Measurements from ENCODE around the gene ORAI3.

ORAI3 gene

DNA sequence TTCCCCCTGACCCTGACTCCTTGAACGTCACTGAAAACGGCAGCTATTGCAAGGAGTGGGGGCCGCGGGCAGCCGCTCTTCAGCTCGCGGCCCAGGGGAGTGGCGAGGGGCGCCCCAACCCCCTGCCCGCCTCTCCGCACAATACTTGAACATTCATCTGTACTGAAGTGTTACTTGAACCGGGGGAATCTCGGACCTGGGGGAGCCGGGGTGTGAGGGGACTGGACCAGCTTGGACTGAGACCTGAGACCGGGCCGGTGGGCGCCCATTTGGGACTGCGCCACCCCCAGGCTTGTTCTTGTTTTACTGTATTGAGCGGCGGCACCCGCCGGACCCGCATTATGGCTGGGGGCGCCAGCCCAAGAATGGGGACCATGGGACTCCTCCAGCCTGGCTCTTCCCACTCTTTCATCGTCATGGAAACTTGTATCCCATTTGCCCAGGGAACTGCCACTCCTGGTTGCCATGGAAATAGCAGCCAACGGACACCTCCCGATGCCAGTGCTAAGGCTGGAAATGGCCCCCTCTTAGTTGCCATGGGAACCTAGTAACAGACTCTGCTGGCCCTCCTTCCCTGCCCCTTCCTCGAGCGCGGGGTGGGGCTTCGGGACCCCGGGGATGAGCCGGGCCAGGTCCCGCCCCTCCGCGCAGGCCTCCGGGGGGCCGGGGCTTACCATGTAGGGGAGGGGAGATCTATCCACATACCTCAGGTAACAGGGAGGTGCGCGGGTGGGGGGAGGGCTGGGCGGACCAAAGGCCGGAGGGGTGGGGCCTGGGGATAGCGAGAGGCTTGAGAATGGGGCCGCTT lies 805 bp upstream of the ORAI3 start:
- peak; percentile 74 for DNase-seq

- peak; percentile 53 for DNase-seq
Measured at GRCh38 chr16:30949650-30950515, 1.0 kb downstream of the ORAI3 start.

DNA sequence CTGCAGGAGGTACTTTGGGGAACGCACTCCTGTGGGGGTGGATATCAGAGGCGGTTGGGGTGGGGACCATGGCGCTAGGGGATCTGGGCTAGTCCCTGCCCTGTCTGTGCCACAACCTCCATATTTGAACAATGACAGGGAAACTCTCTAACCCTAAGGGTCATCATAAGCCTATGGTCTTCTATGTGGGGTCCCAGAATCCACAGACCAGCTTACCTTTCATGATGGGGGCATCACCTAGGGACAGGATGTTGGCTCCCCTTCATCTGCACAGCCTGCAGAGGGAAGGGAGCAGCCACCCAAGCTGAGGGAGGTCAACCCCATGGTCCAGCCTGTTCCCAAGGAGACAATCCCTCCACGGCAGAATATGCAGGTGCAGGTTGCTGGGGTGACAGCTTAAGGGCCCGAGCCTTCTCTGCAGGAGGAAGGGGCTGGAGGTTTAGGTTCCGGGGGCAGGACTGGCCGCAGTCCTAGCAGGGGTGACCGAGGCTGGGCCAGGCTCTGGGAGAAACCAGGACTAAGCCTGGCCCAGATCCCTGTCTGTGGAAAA lies 1.7 kb downstream of the ORAI3 start:
- no peak for DNase-seq

DNA sequence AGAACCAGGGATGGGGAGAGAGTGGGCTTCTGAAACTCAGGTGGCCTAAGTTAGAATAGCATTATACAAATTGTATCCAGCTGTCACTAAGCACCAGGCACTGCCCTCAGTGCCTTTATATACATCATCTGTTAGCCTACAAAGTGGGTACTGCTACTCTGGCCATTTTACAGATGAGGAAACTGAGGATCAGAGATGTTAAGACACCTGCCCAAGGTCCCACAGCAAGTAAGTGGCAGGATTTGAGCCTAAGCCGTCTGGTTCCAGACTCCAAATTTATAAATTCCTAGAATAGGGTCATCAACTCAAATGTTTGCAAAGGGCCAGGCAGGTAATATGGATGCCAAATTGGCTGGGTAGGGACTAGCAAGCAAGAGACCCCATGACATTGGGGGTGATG lies 2.3 kb downstream of the ORAI3 start:
- DNase-seq = no peak

GRCh38 chr16:30951750-30952149 lies 2.9 kb downstream of the ORAI3 start:
- DNase-seq = no peak

DNA sequence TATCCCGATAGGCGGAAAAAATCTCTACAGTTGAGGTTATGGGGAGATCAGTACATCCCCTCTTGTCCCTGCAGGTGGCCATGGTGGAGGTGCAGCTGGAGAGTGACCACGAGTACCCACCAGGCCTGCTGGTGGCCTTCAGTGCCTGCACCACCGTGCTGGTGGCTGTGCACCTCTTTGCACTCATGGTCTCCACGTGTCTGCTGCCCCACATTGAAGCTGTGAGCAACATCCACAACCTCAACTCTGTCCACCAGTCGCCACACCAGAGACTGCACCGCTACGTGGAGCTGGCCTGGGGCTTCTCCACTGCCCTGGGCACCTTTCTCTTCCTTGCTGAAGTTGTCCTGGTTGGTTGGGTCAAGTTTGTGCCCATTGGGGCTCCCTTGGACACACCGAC lies 4.2 kb downstream of the ORAI3 start:
- DNase-seq = no peak

DNA sequence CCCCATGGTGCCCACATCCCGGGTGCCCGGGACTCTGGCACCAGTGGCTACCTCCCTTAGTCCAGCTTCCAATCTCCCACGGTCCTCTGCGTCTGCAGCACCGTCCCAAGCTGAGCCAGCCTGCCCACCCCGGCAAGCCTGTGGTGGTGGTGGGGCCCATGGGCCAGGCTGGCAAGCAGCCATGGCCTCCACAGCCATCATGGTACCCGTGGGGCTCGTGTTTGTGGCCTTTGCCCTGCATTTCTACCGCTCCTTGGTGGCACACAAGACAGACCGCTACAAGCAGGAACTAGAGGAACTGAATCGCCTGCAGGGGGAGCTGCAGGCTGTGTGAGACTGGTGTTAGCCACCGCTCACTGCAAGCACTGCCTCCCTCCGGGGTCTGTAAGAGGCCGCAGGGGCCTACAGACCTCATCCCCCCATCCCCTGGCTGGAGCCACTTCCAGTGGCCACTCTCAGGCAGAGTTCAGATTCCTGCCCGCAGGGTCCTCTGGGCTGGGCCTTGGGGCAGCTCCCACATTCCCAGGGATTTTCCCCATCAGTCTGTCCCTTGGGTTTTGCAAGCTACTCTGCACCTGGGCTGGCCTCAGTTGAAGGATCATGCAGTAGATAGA lies 4.8 kb downstream of the ORAI3 start:
- peak; percentile 90 for DNase-seq

DNA sequence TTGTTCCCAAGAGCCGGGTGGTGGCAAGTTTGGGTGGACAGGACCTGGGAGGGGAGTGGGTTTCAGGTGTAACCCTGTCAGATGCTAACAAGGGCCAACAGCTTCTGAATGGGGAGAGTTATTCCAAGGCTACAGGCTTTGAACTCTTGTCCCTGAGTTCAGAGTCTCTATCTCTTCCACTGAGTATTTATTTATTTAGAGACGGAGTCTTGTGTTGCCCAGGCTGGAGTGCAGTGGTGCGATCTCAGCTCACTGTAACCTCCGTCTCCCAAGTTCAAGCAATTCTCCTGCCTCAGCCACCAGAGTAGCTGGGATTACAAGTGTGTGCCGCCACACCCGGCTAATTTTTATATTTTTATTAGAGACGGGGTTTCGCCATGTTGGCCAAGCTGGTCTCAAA lies 6.1 kb downstream of the ORAI3 start:
- no peak for DNase-seq

DNA sequence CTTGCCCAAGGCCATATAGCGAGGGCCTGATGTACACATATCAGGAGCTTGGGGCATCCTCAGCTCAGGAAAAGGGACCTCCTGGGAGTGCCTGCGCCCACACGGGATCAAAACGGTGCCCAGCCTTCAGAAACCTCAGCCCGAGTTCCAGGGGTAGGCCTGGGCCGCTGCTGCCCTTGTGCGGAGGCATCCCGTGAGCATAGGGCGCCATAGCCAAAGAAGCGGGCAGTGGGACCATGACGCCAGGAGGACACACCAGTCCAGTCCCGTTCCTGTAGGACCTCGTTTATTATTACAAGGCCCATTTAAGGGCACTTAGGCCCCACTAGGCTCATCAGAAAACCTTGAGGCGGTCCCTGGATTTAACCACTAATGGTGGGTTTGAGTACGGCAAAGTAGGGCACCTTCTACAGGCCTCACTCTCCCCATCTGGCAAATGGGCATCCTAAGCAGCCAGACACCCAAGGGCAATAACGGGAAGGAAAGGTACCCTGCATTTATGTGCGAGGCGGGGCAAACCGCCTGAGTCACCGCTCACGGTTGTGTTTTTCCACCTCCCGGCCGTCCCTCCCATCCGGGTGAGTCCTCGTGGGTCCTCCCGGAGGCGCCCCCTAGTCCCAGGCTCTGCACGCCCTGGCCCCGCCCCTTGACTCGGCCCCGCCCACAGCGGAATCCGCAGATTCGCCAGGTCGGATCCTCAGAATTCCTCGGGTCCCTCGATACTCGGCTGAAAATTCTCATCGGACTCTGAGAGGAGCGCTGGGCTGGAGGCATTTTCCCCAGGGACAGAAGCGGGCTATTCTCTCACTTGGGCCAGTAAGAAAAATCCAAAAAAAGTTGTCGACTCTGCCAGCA lies 8.0 kb downstream of the ORAI3 start:
- peak; percentile 91 for DNase-seq

DNA sequence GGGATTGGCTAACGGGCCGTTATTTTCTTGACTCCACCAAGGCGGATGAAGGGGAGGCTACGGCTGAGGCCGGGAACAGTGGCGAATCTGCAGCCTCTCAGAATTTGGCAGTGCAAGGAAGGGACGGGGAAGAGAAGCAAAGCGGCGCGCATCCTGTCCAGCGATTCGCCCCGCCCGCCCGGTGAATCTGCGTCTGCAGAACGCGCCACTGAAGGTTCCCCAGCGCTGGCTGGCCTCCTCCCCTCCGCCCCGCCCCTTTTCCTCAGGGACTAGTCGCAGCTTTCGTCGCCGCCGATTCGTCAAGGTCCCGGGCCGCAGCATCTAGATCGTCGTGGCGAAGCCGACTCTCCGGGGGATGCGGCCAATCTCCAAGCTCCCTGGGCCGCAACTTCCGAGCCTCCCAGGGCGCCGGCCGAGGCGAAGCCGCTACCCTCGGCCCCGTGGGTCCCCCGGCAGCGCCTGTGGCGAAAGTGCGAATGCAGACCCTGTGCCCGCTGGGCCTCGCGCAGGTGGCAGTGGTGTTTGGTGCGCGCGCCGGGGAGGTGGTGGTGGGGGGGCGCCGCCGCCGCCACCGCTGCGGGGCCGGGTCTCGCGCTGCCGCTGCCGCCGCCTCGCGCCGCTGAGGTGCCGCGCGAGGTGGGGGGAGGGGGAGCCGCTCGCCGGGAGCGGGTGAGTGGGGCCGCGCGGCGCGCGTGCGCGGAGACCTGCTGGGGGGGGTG lies 8.7 kb downstream of the ORAI3 start, which contains the start of gene SETD1A:
TSS of gene SETD1A (plus strand) at position 299 of the 719 bp plus-strand sequence. CDS start 978 bp downstream, outside the sequence.
- DNase-seq = peak; percentile 98

GRCh38 chr16:30958175-30959079 lies 9.6 kb downstream of the ORAI3 start:
- peak; percentile 84 for DNase-seq

DNA sequence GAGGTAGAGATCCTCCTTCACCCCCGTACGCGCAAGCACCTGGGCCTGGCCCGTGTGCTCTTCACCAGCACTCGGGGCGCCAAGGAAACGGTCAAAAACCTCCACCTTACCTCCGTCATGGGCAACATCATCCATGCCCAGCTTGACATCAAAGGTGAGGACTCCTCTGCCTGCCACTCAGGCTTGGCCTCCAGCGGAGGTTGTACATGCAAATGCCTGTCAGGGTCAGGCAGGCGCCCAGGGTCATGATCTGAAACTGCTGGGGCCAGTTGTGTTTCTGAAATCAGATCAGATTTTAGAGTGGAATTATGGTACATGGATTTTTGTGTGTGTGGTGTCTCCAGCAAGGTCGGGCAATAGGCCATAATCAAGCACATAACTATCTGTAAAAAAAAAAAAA lies 12.5 kb downstream of the ORAI3 start:
- DNase-seq = no peak

GRCh38 chr16:30963925-30964511 lies 15.2 kb downstream of the ORAI3 start:
- no peak for DNase-seq

DNA sequence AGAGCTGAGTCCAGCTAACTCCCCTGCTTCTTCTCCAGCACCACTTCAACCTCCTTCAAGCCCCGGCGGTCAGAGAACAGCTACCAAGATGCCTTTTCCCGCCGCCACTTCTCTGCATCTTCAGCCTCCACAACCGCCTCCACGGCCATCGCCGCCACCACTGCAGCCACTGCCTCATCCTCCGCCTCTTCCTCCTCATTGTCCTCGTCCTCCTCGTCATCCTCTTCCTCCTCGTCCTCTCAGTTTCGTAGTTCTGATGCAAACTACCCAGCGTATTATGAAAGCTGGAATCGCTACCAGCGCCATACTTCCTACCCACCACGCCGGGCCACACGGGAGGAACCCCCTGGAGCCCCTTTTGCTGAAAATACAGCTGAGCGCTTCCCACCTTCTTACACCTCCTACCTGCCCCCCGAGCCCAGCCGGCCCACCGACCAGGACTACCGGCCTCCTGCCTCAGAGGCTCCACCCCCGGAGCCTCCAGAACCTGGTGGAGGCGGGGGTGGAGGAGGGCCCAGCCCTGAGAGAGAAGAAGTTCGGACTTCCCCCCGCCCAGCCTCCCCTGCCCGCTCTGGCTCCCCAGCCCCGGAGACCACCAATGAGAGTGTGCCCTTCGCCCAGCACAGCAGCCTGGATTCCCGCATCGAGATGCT lies 15.8 kb downstream of the ORAI3 start:
- no peak for DNase-seq

GRCh38 chr16:30965436-30965835 lies 16.6 kb downstream of the ORAI3 start:
- DNase-seq = no peak

- no peak for DNase-seq
Measured at GRCh38 chr16:30966033-30966619, 17.3 kb downstream of the ORAI3 start.

- DNase-seq = no peak
Measured at GRCh38 chr16:30967795-30968194, 18.9 kb downstream of the ORAI3 start.

- no peak for DNase-seq
Measured at GRCh38 chr16:30969246-30969842, 20.5 kb downstream of the ORAI3 start.

GRCh38 chr16:30971298-30971697 lies 22.4 kb downstream of the ORAI3 start:
- no peak for DNase-seq
